HG02943 (cell line): ENCODE results near the gene SORBS2.

Experiments used
- ATAC-seq: cut with Tn5 transposase; IDR thresholded peaks from one replicate; pipeline ENCODE4 v1.9.1; 2021; ENCODE audit warnings: mild to moderate bottlenecking, low read depth, moderate library complexity; ENCODE audit not compliant: unreplicated experiment

SORBS2 gene

GRCh38 chr4:185805979-185806378 is 6.0 kb downstream of the SORBS2 start:
- ATAC-seq = no peak

- ATAC-seq = no peak
These were observed 6.7 kb downstream of the SORBS2 start for GRCh38 chr4:185805262-185805802.

GRCh38 chr4:185803022-185803421 is 9.0 kb downstream of the SORBS2 start:
- no peak for ATAC-seq

- no peak for ATAC-seq
These were observed 10.5 kb downstream of the SORBS2 start for GRCh38 chr4:185801471-185801870.

- ATAC-seq = no peak
These were observed 11.6 kb downstream of the SORBS2 start for GRCh38 chr4:185800266-185800945.

- no peak for ATAC-seq
These were observed 12.6 kb downstream of the SORBS2 start for GRCh38 chr4:185799442-185799841.

- ATAC-seq = no peak
These were observed 14.2 kb downstream of the SORBS2 start for GRCh38 chr4:185797596-185798338.

- no peak for ATAC-seq
These were observed 15.0 kb downstream of the SORBS2 start for GRCh38 chr4:185797018-185797417.

- ATAC-seq = no peak
These were observed 15.8 kb downstream of the SORBS2 start for GRCh38 chr4:185796176-185796575.

GRCh38 chr4:185794637-185795036 is 17.4 kb downstream of the SORBS2 start:
- ATAC-seq = no peak

- no peak for ATAC-seq
These were observed 18.3 kb downstream of the SORBS2 start for GRCh38 chr4:185793716-185794115.

GRCh38 chr4:185793116-185793485 is 18.9 kb downstream of the SORBS2 start:
- ATAC-seq = no peak

GRCh38 chr4:185792384-185793115 is 19.4 kb downstream of the SORBS2 start:
- no peak for ATAC-seq

- no peak for ATAC-seq
These were observed 23.9 kb downstream of the SORBS2 start for GRCh38 chr4:185787926-185788679.

GRCh38 chr4:185786422-185786821 is 25.6 kb downstream of the SORBS2 start:
- no peak for ATAC-seq

- no peak for ATAC-seq
These were observed 28.4 kb downstream of the SORBS2 start for GRCh38 chr4:185783574-185783973.

GRCh38 chr4:185782523-185782922 is 29.5 kb downstream of the SORBS2 start:
- ATAC-seq = no peak

GRCh38 chr4:185781555-185782215 is 30.3 kb downstream of the SORBS2 start:
- no peak for ATAC-seq

GRCh38 chr4:185780472-185780871 is 31.5 kb downstream of the SORBS2 start:
- no peak for ATAC-seq

- no peak for ATAC-seq
These were observed 32.5 kb downstream of the SORBS2 start for GRCh38 chr4:185779517-185779916.
